ENCODE measurements around the gene TAF9. TPM values are rescaled to one million over a fixed set of nuclear protein-coding genes. Genes with fewer than 3 reads are reported as not detected.

Gene TAF9
- polyA plus RNA-seq, 3 donors, result 50.2 to 156 (median 143) TPM

- intact Hi-C loops (cut with micrococcal nuclease), result loop anchor here in 1 of 2 donors (10.0 kb wide), 1 partner anchor 126 kb away; the partner anchor contains the start of gene CDK7
- no peak for DNase-seq
- Mint-ChIP-seq H3K9me3 (no peaks in the 10 kb centered on the region), H3K27me3 (ENCODE audit: low read depth in 3 of 3) (no peaks in the 10 kb centered on the region), H3K4me1 (peaks cover 2% of the 10 kb centered on the region), H3K36me3 (peaks cover 29 to 63% of the 10 kb centered on the region in 2 donors), H3K27ac (no peak overlapping the region), H3K4me3 (no peak overlapping the region)
- Histone ChIP-seq H3K79me2 (ENCODE audit: insufficient read depth, low read length) (peaks cover 59% of the 10 kb centered on the region), H2AFZ (ENCODE audit: insufficient read depth, low read depth, low read length, poor library complexity, severe bottlenecking) (no peak overlapping the region), H4K20me1 (ENCODE audit: insufficient read depth, low read length) (peaks cover 7% of the 10 kb centered on the region), H3K9me3 (replicated peaks in 1 of 2; ENCODE audit: control insufficient read depth in 1 of 2, insufficient read depth in 1 of 2, low read length in 2 of 2) (no peaks in the 10 kb centered on the region), H3K4me3 (replicated peaks in 1 of 3; ENCODE audit: low read depth in 2 of 3, low read length in 3 of 3) (no peak overlapping the region), H3K4me1 (ENCODE audit: control insufficient read depth in 1 of 2, insufficient read depth in 2 of 2, low read length in 2 of 2) (no peaks in the 10 kb centered on the region), H3K36me3 (replicated peaks in 1 of 2; ENCODE audit: control insufficient read depth in 1 of 2, insufficient read depth in 2 of 2, low read length in 2 of 2) (peaks cover 31 to 77% of the 10 kb centered on the region in 2 donors), H3K27me3 (ENCODE audit: control insufficient read depth in 2 of 2, insufficient read depth in 2 of 2, low read length in 2 of 2) (no peaks in the 10 kb centered on the region), H3K9ac (ENCODE audit: insufficient read depth, low read length, poor library complexity, severe bottlenecking) (no peak overlapping the region), H3K4me2 (replicated peaks; ENCODE audit: extremely low read depth, low read length, poor library complexity, severe bottlenecking) (no peak overlapping the region), H3K27ac (ENCODE audit: low read depth in 1 of 2, low read length in 2 of 2) (no peak overlapping the region)
- WGBS (ENCODE audit: insufficient coverage), result no CpG with 5 or more reads among the region's 1 CpG
- no peak for TF ChIP-seq CTCF (IDR thresholded peaks at IDR 0.05)
Observed at GRCh38 chr5:69360442-69360841, 8.9 kb downstream of the TAF9 start.

GRCh38 chr5:69359699-69360098, 9.6 kb downstream of the TAF9 start:
- Histone ChIP-seq H3K4me2 (replicated peaks; ENCODE audit: extremely low read depth, low read length, poor library complexity, severe bottlenecking) (no peak overlapping the region), H3K27ac (ENCODE audit: low read depth in 1 of 2, low read length in 2 of 2) (no peak overlapping the region), H3K27me3 (ENCODE audit: control insufficient read depth in 2 of 2, insufficient read depth in 2 of 2, low read length in 2 of 2) (no peaks in the 10 kb centered on the region), H3K4me1 (ENCODE audit: control insufficient read depth in 1 of 2, insufficient read depth in 2 of 2, low read length in 2 of 2) (no peaks in the 10 kb centered on the region), H3K4me3 (replicated peaks in 1 of 3; ENCODE audit: low read depth in 2 of 3, low read length in 3 of 3) (no peak overlapping the region), H2AFZ (ENCODE audit: insufficient read depth, low read depth, low read length, poor library complexity, severe bottlenecking) (no peak overlapping the region), H4K20me1 (ENCODE audit: insufficient read depth, low read length) (no peaks in the 10 kb centered on the region), H3K9ac (ENCODE audit: insufficient read depth, low read length, poor library complexity, severe bottlenecking) (no peak overlapping the region), H3K36me3 (replicated peaks in 1 of 2; ENCODE audit: control insufficient read depth in 1 of 2, insufficient read depth in 2 of 2, low read length in 2 of 2) (peaks cover 31 to 77% of the 10 kb centered on the region in 2 donors), H3K9me3 (replicated peaks in 1 of 2; ENCODE audit: control insufficient read depth in 1 of 2, insufficient read depth in 1 of 2, low read length in 2 of 2) (no peaks in the 10 kb centered on the region), H3K79me2 (ENCODE audit: insufficient read depth, low read length) (peaks cover 51% of the 10 kb centered on the region)
- no peaks in the 10 kb centered on the region for H3K9me3 Mint-ChIP-seq
- WGBS (ENCODE audit: insufficient coverage), result no CpG with 5 or more reads among the region's 3 CpGs
- DNase-seq, result no peak
- H3K4me3 Mint-ChIP-seq, result no peak overlapping the region
- no peaks in the 10 kb centered on the region for H3K27me3 Mint-ChIP-seq (ENCODE audit: low read depth in 3 of 3)
- H3K27ac Mint-ChIP-seq, result no peak overlapping the region
- TF ChIP-seq CTCF (IDR thresholded peaks at IDR 0.05), result no peak
- intact Hi-C loops (cut with micrococcal nuclease), result loop anchor here in 1 of 2 donors (10.0 kb wide), 1 partner anchor 125 kb away; the partner anchor contains the start of gene CDK7
- H3K36me3 Mint-ChIP-seq, result peaks cover 28 to 63% of the 10 kb centered on the region in 2 donors
- H3K4me1 Mint-ChIP-seq, result peaks cover 2% of the 10 kb centered on the region

All from CD14-positive monocyte (primary cell).